Osteoblast (primary cell): ENCODE results near the gene GLRX5. TPM values are rescaled to one million over a fixed set of nuclear protein-coding genes. Genes with fewer than 3 reads are reported as not detected.

Source experiments
- DNase-seq: peaks from one replicate; pipeline ENCODE4 v3.0.0; 2011; ENCODE audit warnings: low spot score, mixed read lengths; ENCODE audit not compliant: insufficient read length; ENCODE audit errors: missing footprints
- H2AFZ ChIP-seq: 2 replicates; pipeline ENCODE4 v1.6.0; 2011; ENCODE audit warnings: mild to moderate bottlenecking, low read length
- H3K27ac ChIP-seq: 2 replicates; pipeline ENCODE4 v1.5.1; 2011; ENCODE audit warnings: mild to moderate bottlenecking, low read depth, low read length, moderate library complexity
- H3K27me3 ChIP-seq: 2 replicates; pipeline ENCODE4 v1.6.0; 2012; ENCODE audit warnings: mild to moderate bottlenecking, control low read depth, inconsistent platforms, low read length, moderate library complexity; ENCODE audit not compliant: insufficient read depth
- H3K36me3 ChIP-seq: 2 replicates; pipeline ENCODE4 v1.5.1; 2011; ENCODE audit warnings: mild to moderate bottlenecking, low read length, control low read depth, moderate library complexity; ENCODE audit not compliant: insufficient read depth
- H3K4me1 ChIP-seq: 2 replicates; pipeline ENCODE4 v1.5.1; 2011; ENCODE audit warnings: mild to moderate bottlenecking, low read length, control low read depth, moderate library complexity; ENCODE audit not compliant: insufficient read depth
- H3K4me2 ChIP-seq: 2 replicates; pipeline ENCODE4 v1.6.0; 2011; ENCODE audit warnings: mild to moderate bottlenecking, low read length; ENCODE audit not compliant: insufficient read depth
- H3K4me3 ChIP-seq: fragments of 200-600 bp; sonication (generic); 3 replicates; pipeline ENCODE4 v1.5.1; 2012; ENCODE audit warnings: mild to moderate bottlenecking, low read length, inconsistent platforms; ENCODE audit not compliant: insufficient read depth
- H3K79me2 ChIP-seq: 2 replicates; pipeline ENCODE4 v1.6.0; 2012; ENCODE audit warnings: mild to moderate bottlenecking, low read length, control low read depth, inconsistent platforms; ENCODE audit not compliant: insufficient read depth
- H3K9me3 ChIP-seq: 2 replicates; pipeline ENCODE4 v1.5.1; 2011; ENCODE audit warnings: low read depth, low read length, control low read depth
- H4K20me1 ChIP-seq: 2 replicates; pipeline ENCODE4 v1.6.0; 2012; ENCODE audit warnings: mild to moderate bottlenecking, low read length, control low read depth; ENCODE audit not compliant: insufficient read depth
- CTCF ChIP-seq: IDR thresholded peaks from 2 replicates; pipeline ENCODE4 v1.5.1; 2011; ENCODE audit warnings: mild to moderate bottlenecking, low read depth, low read length, moderate library complexity; ENCODE audit errors: extremely low read depth
- total RNA-seq: library from RNA; depleted of rRNA; stranded (reverse); fragments of >200 nt; gene quantifications from 2 replicates; pipeline ENCODE4 v1.2.3, GENCODE V29; 2012

The GLRX5 gene
- total RNA-seq, 1 donor, result 19.9 TPM

GRCh38 chr14:95524706-95525512 lies 9.9 kb upstream of the GLRX5 start:
- no peak overlapping the region for H2AFZ ChIP-seq
- H3K9me3 ChIP-seq, result no peaks in the 10 kb centered on the region
- H3K36me3 ChIP-seq, result no peaks in the 10 kb centered on the region
- H3K79me2 ChIP-seq, result peaks cover 16% of the 10 kb centered on the region
- H3K27ac ChIP-seq, result peak overlapping the region; percentile 15
- no peaks in the 10 kb centered on the region for H3K27me3 ChIP-seq
- H4K20me1 ChIP-seq, result no peaks in the 10 kb centered on the region
- DNase-seq, result no peak
- H3K4me1 ChIP-seq, result peaks cover 57% of the 10 kb centered on the region
- no peak for TF ChIP-seq CTCF
- no peak overlapping the region for H3K4me3 ChIP-seq
- peak overlapping the region; percentile 79 for H3K4me2 ChIP-seq

GRCh38 chr14:95525999-95526398 lies 8.9 kb upstream of the GLRX5 start:
- H2AFZ ChIP-seq, result no peak overlapping the region
- no peaks in the 10 kb centered on the region for H3K9me3 ChIP-seq

GRCh38 chr14:95526483-95527386 lies 8.1 kb upstream of the GLRX5 start:
- H3K4me1 ChIP-seq, result peaks cover 65% of the 10 kb centered on the region
- DNase-seq, result no peak
- peak overlapping the region; percentile 47 for H2AFZ ChIP-seq
- peaks cover 33% of the 10 kb centered on the region for H3K79me2 ChIP-seq
- no peaks in the 10 kb centered on the region for H3K36me3 ChIP-seq
- H3K4me3 ChIP-seq, result peak overlapping the region; percentile 20
- H3K4me2 ChIP-seq, result peak overlapping the region; percentile 72
- no peak for TF ChIP-seq CTCF
- no peaks in the 10 kb centered on the region for H3K9me3 ChIP-seq
- H4K20me1 ChIP-seq, result peaks cover 11% of the 10 kb centered on the region
- H3K27me3 ChIP-seq, result no peaks in the 10 kb centered on the region
- peak overlapping the region; percentile 77 for H3K27ac ChIP-seq

More at GRCh38 chr14:95525999-95526398, 8.9 kb upstream of the GLRX5 start:
- no peaks in the 10 kb centered on the region for H3K27me3 ChIP-seq
- no peak for DNase-seq
- peaks cover 27% of the 10 kb centered on the region for H3K79me2 ChIP-seq
- H3K4me2 ChIP-seq, result no peak overlapping the region
- H3K4me1 ChIP-seq, result peaks cover 57% of the 10 kb centered on the region
- no peak overlapping the region for H3K27ac ChIP-seq
- H3K36me3 ChIP-seq, result no peaks in the 10 kb centered on the region
- H3K4me3 ChIP-seq, result no peak overlapping the region
- no peak for TF ChIP-seq CTCF
- H4K20me1 ChIP-seq, result peaks cover 7% of the 10 kb centered on the region
